Activated naive CD8-positive, alpha-beta T cell treated with anti-CD3 and anti-CD28 coated beads, Interleukin-2, amount 50 U/mL, for 16 hours (primary cell): ENCODE results near the gene SULT1E1.
"Not testable (repeated sequence)": the region's sequence is repeated elsewhere in the genome, so short reads cannot be mapped to it uniquely, and the experiment has no call there.

Source experiments
- DNase-seq: peaks from one replicate; pipeline ENCODE4 v3.0.0-alpha.2; 2020; ENCODE audit warnings: low read depth, low spot score

Gene SULT1E1

DNA sequence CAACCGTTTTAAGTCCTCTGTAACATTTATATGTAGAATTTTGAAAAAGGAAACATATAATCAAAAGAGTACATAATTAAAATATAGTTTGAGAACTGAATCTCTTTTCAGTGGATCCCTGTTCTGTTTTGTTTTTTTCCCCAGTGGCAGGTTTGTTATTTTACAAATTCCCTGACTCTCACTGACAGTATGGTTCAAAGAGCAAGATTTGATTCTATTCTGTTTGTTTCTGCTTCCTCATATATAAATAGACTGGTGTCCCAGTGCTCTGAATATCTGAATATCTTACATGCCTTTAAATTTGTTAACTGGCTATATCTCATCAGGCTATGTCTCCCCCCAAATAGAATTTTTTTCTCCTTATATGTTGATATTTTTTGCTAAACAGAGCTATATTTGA, 16.6 kb downstream of the SULT1E1 start:
- DNase-seq, result no peak

- no peak for DNase-seq
Observed at GRCh38 chr4:69838977-69839376, 21.0 kb downstream of the SULT1E1 start.

DNA sequence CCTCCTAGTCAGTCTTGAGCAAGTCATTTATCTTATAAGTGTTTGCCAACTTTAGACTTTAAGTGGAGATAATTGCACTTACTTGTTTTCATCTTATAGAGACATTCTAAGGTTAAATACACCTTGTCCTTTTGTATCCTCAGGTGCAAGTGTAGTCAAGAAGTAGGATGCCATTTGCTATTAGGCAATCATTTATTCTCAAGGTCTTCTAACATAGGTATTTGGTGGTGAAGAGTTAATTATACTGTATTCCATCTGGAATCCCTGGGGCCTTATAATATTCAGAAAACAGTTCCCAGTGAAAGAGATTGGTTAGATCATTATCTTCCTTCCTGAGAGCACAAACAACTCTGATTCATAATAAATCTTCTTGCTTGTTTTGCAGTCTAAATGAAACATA, 23.7 kb downstream of the SULT1E1 start:
- DNase-seq, result no peak

GRCh38 chr4:69835766-69836165, 24.2 kb downstream of the SULT1E1 start:
- DNase-seq, result no peak

DNA sequence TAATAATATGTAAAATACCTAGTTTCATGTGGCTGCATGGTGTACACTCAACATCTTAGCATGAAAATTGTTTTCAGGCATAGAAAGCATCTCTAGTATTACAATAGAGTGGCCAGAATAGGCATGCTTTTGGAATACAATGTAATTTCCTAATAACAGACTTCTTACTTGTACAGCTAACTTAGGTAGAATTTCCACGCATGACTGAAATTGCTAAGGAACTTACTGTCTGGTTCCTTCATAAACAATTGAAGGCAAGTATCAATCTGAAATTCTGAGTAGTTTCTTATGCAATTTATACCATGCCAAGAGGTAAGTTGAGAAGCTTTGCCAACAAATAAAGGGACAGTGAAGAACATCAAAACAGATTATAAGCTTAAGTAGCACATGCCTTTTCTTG, 26.7 kb downstream of the SULT1E1 start:
- DNase-seq, result no peak

DNA sequence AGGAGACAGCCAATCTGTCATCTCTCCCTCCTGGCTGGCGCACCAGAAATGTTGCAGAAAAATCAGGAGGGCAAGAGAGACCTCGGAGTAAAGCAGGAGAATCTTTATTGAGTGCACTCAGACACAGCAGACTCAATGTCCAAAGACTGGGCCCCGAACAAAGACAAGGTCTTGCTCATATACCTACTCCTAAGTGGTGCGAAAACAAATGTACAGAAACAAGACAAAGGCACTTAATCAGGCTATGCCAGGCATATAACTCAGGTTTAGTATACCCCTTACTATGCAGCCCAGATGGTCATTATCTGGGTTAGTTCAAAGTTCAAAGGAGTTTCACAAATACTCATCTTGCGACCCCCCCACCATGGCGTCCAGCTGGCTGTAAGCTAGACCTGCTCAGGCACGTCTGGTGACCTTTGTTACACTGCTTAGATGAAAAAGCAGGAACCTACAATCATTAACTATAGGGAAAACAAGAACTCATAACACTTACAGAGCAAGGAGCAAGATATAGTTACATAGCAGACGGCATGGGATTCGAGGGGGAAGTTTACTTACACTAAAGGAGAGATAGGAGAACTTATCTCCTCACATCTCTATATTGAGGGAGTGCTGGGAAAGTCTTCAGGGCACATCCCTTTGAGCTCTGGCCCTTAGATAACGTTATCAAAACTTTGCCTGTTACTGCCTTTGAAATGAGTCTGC, 27.5 kb downstream of the SULT1E1 start:
- no peak for DNase-seq

DNA sequence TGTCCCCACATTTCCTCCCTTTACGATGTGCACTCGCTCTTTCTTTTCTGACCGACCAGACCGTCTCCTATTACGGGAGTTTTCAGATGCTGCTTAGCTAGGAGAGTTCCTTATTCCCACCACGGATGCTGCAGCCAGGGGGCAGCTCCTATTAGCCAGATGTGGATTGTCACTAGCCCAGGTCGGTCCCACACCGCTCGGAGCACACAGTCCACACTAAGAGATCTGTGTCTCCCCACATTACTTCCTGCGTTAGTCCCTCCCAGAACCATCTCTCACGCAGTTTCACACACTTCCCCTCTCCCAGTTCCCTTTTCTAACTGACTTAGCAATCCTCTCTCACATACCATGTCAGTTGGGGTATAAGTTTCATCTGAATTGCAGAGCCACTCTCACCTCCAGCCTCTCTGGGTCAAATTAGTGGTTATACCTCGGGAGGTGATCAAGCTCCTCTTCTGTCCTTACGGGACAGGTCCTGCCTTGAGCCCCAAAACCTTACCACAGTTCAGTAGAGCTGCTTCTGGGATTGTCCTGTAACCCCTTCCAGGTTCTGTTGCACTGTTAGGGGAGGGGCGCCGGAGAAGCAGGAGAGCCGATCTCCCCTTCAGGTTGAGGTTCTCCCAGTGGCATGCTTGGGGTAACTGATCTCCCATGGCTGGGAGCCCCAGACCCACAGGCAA, 28.2 kb downstream of the SULT1E1 start:
- DNase-seq, result no peak

DNA sequence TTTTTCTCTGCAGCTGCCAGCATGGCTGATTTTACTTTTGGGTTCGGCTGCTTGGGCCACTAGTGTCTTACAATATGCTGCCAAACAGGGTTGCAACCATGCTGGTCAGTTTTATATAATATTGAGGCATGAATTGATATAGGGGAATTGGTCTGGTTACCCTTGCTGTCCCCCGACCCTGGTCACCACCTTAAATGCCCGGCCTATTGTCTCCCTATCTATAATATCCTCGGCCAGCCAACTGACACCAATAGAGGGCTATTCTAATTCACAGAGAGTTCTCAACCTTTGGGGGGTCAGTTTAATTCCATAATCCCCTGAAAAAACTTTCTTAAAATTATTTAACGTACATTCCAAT, 28.7 kb downstream of the SULT1E1 start:
- no peak for DNase-seq

DNA sequence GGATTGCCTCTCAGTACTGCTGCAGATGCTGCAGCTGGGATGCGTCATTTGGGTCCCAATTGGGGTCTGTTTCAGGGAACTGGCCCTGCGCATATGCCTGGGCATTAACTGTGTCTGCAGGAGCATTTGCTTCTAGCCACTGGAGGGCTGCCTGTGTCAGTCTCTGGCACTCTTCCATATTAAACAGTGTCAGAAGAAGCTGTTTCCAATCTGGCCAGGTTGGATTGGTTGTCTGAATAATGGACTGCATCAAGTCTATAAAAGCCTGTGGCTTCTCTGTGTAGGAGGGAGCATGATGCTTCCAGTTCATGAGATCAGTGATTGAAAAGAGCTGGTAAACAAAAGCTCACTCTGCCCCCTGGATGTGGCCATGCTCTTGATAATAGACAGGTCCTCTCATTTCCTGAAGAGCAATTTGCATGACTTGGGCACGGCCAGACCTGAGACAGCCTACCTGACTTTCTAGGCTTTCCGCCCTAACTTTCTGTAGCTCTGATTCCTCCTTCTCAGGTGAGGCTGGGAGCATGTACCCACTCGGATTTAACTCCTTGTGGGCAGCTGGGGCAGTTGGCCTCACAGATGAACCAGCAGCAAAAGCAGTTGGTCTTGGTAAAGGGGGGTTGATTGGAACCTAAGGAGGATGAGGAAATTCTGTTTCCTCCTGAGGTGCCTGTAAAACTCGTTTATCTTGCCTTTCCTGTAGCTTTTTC, 29.2 kb downstream of the SULT1E1 start:
- no peak for DNase-seq

GRCh38 chr4:69830192-69830559, 29.8 kb downstream of the SULT1E1 start:
- no peak for DNase-seq

DNA sequence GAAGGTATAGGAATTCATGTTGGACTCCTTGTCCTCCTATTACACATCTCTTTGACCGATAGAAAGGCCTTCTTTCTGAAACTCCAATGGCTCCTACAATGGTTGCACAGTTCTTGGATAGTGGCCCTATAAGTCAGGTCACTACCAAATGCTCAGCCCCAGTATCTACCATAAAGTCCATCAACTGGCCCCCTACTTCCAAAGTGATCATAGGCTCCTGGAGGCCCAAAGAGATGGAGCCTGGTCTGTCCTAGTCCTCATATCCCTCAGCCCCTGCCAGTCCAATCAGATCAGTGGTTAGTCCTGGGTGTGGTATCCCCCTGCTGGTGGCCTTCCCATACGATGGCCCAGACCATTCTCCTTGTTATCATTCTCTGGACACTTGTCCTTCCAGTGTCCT, 30.3 kb downstream of the SULT1E1 start:
- DNase-seq, result no peak

DNA sequence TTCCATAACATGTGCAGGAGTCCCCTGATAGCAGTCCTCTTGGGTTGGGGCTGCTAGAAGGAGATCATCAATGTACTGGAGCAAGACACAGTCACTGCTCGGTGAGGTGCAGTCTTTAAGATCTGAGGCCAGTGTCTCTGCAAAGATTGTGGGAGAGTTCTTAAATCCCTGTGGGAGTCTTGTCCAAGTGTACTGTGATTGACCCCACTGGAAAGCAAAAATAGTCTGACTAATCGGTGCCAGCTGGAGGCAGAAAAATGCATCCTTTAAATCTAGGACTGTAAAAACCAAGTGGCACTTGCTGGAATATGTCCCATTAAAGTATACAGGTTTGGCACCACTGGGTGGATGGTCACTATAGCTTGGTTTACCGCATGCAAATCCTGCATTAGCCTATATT, 31.1 kb downstream of the SULT1E1 start:
- no peak for DNase-seq

GRCh38 chr4:69825056-69825455, 34.9 kb downstream of the SULT1E1 start:
- not testable (repeated sequence) for DNase-seq

- no peak for DNase-seq
Observed at GRCh38 chr4:69823481-69824186, 36.3 kb downstream of the SULT1E1 start.

GRCh38 chr4:69823048-69823447, 36.9 kb downstream of the SULT1E1 start:
- no peak for DNase-seq

DNA sequence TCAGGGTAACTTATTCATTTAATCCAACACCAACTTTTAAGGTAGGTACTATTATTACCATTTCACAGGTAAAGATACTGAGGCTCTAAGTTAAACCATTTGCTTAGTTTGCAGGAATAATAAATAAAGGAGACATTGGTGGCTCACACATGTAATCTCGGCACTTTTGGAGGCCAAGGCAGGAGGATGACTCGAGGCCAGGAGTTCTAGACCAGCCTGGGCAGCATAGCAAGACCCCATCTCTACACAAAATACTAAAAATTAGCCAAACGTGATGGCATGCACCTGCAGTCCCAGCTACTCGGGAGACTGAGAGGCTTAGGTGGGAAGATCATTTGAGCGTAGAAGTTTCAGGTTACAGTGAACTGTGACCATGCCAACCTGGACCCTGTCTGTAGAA, 37.7 kb downstream of the SULT1E1 start:
- DNase-seq, result no peak

DNA sequence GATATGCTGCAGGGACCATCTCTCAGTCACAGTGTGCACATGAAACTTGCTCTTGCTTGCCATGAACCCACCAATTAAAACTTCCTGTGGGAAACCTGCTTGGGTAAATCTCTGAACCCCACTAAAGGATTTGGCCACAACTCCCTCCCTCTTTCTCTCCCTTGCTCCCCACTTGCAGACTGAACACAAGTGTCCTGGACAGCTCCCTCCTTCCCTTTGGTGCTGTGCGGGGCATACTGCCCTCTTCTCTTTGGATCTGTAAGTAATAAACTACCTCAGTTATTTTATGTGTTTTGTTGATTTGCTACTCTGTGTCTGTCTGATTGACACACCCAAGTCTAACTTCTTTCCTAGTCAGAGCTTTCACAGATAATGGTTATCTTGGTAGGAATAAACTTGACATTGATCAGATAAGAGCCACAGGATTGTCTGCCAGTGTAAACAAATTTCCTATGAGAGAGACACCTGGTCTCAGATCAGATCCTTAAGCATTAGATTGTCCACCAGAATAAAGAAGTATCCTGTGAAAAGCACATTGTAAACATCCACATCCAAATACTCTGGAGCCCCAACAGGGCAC, 41.8 kb downstream of the SULT1E1 start:
- DNase-seq, result no peak

DNA sequence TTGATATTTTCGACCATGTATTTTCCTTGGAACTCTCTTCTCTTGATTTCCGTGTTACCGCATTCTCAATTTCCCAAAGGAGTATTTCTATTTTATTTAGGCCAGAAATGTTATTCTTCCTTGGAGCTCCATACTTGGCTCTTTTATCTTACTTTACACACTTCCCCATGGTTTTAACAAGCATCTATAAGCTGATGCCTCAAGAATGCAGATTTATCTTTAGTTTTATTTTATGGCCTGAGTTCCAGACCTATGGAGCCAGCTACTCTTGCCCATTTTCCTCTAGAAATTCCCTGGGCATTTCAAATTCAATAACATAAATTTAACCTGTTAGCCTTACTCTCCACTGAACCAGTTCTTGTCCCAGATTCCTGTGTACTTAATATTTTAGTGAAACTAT, 43.7 kb downstream of the SULT1E1 start:
- no peak for DNase-seq

DNA sequence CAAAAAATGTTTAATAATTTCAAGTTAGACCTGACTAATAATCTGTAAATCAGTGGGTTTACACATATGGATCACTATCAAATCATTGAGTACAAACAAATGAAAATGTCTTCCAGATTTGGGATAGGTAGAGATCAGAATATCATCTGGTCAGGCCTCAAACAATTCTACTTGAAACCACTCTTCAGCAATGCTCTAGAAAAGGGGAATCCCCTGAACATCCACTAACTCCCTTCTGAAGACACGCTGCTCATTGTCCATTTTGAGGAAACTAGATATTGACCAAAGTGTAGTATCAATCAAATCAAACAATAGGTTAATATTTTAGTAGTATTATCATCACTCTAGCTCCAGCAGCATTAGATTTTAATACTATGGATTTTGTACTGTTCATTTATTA, 46.3 kb downstream of the SULT1E1 start:
- no peak for DNase-seq

GRCh38 chr4:69811166-69811565, 48.8 kb downstream of the SULT1E1 start:
- no peak for DNase-seq

DNA sequence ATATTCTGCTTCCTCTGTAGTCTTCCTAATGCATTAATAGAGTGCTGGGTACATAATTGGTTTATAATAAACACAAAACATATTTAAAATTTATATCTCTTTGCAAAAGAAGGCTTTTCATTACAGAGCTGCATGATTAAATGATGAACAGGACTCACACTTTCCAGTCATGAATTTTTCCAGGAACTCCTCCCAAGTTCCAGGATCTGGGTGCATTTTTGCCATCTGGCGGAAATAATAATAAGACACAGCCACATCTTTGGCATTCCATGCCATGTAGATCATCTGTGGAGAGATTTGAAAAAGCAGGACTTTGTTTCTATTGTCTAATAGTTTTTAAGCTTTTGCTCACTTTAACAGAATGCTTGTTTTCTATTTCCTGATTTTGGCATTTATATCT, 59.3 kb downstream of the SULT1E1 start:
- no peak for DNase-seq

GRCh38 chr4:69799337-69799736, 60.6 kb downstream of the SULT1E1 start:
- no peak for DNase-seq
